GM23338 (cell line): ENCODE data around the gene FNDC11. TPM values are rescaled to one million over a fixed set of nuclear protein-coding genes. Genes with fewer than 3 reads are reported as not detected.

ENCODE experiments used
- ATAC-seq: fragments of 200-7000 bp; cut with Tn5 transposase; 3 replicates; pipeline ENCODE4 v1.9.1; 2020
- DNase-seq: peaks from one replicate; pipeline ENCODE4 v3.0.0-alpha.2; 2015; ENCODE audit warnings: low spot score
- H2AFZ ChIP-seq: fragments of 200-600 bp; sonication (generic); 2 replicates; pipeline ENCODE4 v1.8.0; 2016; ENCODE audit warnings: antibody characterized with exemption, mild to moderate bottlenecking, moderate library complexity
- H3F3A ChIP-seq: fragments of 200-600 bp; sonication (generic); replicated peaks from 2 replicates; pipeline ENCODE4 v1.8.0; 2017; ENCODE audit warnings: antibody characterized with exemption, mixed run types, low read depth
- H3K27ac ChIP-seq: fragments of 200-600 bp; sonication (generic); 2 replicates; pipeline ENCODE4 v1.6.1; 2016; ENCODE audit warnings: low read depth
- H3K27me3 ChIP-seq: fragments of 200-600 bp; sonication (generic); 2 replicates; pipeline ENCODE4 v1.8.0; 2016; ENCODE audit warnings: mild to moderate bottlenecking, mixed run types, moderate library complexity; ENCODE audit not compliant: insufficient read depth
- H3K36me3 ChIP-seq: fragments of 200-600 bp; sonication (generic); 2 replicates; pipeline ENCODE4 v1.8.0; 2016; ENCODE audit warnings: mild to moderate bottlenecking; ENCODE audit not compliant: insufficient read depth
- H3K4me1 ChIP-seq: fragments of 200-600 bp; sonication (generic); 2 replicates; pipeline ENCODE4 v1.8.0; 2016; ENCODE audit warnings: mild to moderate bottlenecking, moderate library complexity; ENCODE audit not compliant: insufficient read depth
- H3K4me2 ChIP-seq: fragments of 200-600 bp; sonication (generic); 2 replicates; pipeline ENCODE4 v1.7.1; 2017; ENCODE audit warnings: mixed run types
- H3K4me3 ChIP-seq: fragments of 200-600 bp; sonication (generic); 2 replicates; pipeline ENCODE4 v1.6.1; 2016; ENCODE audit warnings: mixed run types
- H3K79me2 ChIP-seq: fragments of 200-600 bp; sonication (generic); replicated peaks from 2 replicates; pipeline ENCODE4 v1.8.0; 2017; ENCODE audit warnings: mild to moderate bottlenecking; ENCODE audit not compliant: insufficient read depth
- H3K9me2 ChIP-seq: fragments of 200-600 bp; sonication (generic); 2 replicates; pipeline ENCODE4 v1.8.0; 2017; ENCODE audit not compliant: insufficient read depth
- H4K20me1 ChIP-seq: fragments of 200-600 bp; sonication (generic); replicated peaks from 2 replicates; pipeline ENCODE4 v1.8.0; 2017; ENCODE audit warnings: mild to moderate bottlenecking; ENCODE audit not compliant: insufficient read depth
- H3K27ac Mint-ChIP-seq: 2 replicates; pipeline ENCODE4 v1.8.0; 2020; ENCODE audit warnings: inconsistent platforms, mild to moderate bottlenecking, moderate library complexity, mixed read lengths
- H3K27me3 Mint-ChIP-seq: 3 replicates; pipeline ENCODE4 v1.8.0; 2022; ENCODE audit warnings: low read depth, mild to moderate bottlenecking, moderate library complexity, mixed read lengths, inconsistent platforms; ENCODE audit not compliant: insufficient read depth, poor library complexity
- H3K36me3 Mint-ChIP-seq: 3 replicates; pipeline ENCODE4 v1.8.0; 2021; ENCODE audit warnings: low read depth, mild to moderate bottlenecking, inconsistent platforms, moderate library complexity, mixed read lengths
- H3K4me1 Mint-ChIP-seq: 3 replicates; pipeline ENCODE4 v1.8.0; 2020; ENCODE audit warnings: mild to moderate bottlenecking, inconsistent platforms, mixed read lengths
- H3K4me3 Mint-ChIP-seq: 3 replicates; pipeline ENCODE4 v1.8.0; 2021; ENCODE audit warnings: moderate library complexity, mild to moderate bottlenecking, inconsistent platforms, mixed read lengths
- H3K9me3 Mint-ChIP-seq: 3 replicates; pipeline ENCODE4 v1.8.0; 2020; ENCODE audit warnings: moderate library complexity, mild to moderate bottlenecking, inconsistent platforms, mixed read lengths
- CREB1 ChIP-seq: fragments of 250-450 bp; sonication (Bioruptor Pico); IDR thresholded peaks from 2 replicates; pipeline ENCODE4 v1.5.0; 2020; ENCODE audit warnings: low read depth, mild to moderate bottlenecking, moderate library complexity
- CTCF ChIP-seq, 2 experiments: fragments of 200-600 bp in 1 of 2; sonication (generic) in 1 of 2; conservative IDR thresholded peaks; 2 replicates each; pipeline versions ENCODE4 v1.5.1 to v1.6.1; 2016 to 2017; ENCODE audit warnings: antibody characterized with exemption in 2 of 2, low read depth in 2 of 2, mild to moderate bottlenecking in 2 of 2, moderate library complexity in 1 of 2
- ETS1 ChIP-seq: IDR thresholded peaks from 2 replicates; pipeline ENCODE4 v1.6.1; 2016; ENCODE audit warnings: antibody characterized with exemption
- EZH2 ChIP-seq: fragments of 200-600 bp; sonication (generic); IDR thresholded peaks from one replicate; pipeline ENCODE4 v1.8.0; 2017; ENCODE audit warnings: antibody characterized with exemption, mild to moderate bottlenecking, low read depth; ENCODE audit not compliant: unreplicated experiment
- EZH2phosphoT487 ChIP-seq: fragments of 200-600 bp; sonication (generic); IDR thresholded peaks from one replicate; pipeline ENCODE4 v1.8.1; 2018; ENCODE audit warnings: antibody characterized with exemption; ENCODE audit not compliant: unreplicated experiment
- JUNB ChIP-seq: IDR thresholded peaks from one replicate; pipeline ENCODE4 v1.6.1; 2016; ENCODE audit warnings: antibody characterized with exemption; ENCODE audit not compliant: unreplicated experiment
- NANOG ChIP-seq: IDR thresholded peaks from 2 replicates; pipeline ENCODE4 v1.6.1; 2016; ENCODE audit warnings: antibody characterized with exemption, borderline replicate concordance
- POLR2AphosphoS5 ChIP-seq: IDR thresholded peaks from 2 replicates; pipeline ENCODE4 v1.6.1; 2016; ENCODE audit warnings: antibody characterized with exemption, low read depth
- STAT1 ChIP-seq: IDR thresholded peaks from one replicate; pipeline ENCODE4 v1.6.1; 2016; ENCODE audit warnings: antibody characterized with exemption; ENCODE audit not compliant: unreplicated experiment
- ZNF114 ChIP-seq: fragments of 250-450 bp; sonication (Bioruptor Pico); IDR thresholded peaks from 2 replicates; pipeline ENCODE4 v1.5.0; 2020; ENCODE audit warnings: mild to moderate bottlenecking, moderate library complexity
- ZNF331 ChIP-seq: fragments of 250-450 bp; sonication (Bioruptor Pico); IDR thresholded peaks from 2 replicates; pipeline ENCODE4 v1.5.0; 2020; ENCODE audit warnings: low read depth, mild to moderate bottlenecking, moderate library complexity
- ZNF462 ChIP-seq: fragments of 250-450 bp; sonication (Bioruptor Pico); IDR thresholded peaks from 2 replicates; pipeline ENCODE4 v1.5.0; 2020; ENCODE audit warnings: mild to moderate bottlenecking, moderate library complexity
- polyA plus RNA-seq: library from polyadenylated mRNA; unstranded; fragments of >200 nt; fragmentation: Nextera tagmentation; extraction: Ambion mirVana; gene quantifications from 2 replicates; pipeline ENCODE4 v1.2.1, GENCODE V29; 2016
- total RNA-seq: library from RNA; depleted of rRNA; stranded (reverse); fragments of >200 nt; shearing (Covaris generic); gene quantifications from 2 replicates; pipeline ENCODE4 v1.2.3, GENCODE V29; 2014

Gene FNDC11
- total and polyA plus RNA-seq, 2 experiments from 2014 or later: 3.4 to 5.3 TPM

- H3K36me3 ChIP-seq: no peaks in the 10 kb centered on the region
These were observed 28.0 kb upstream of the FNDC11 start for GRCh38 chr20:63525971-63526370.

GRCh38 chr20:63527184-63527583 lies 26.8 kb upstream of the FNDC11 start:
- H3K4me3 Mint-ChIP-seq: no peak overlapping the region
- ATAC-seq: no peak

More at GRCh38 chr20:63525971-63526370, 28.0 kb upstream of the FNDC11 start:
- no peak overlapping the region for H3K27ac ChIP-seq
- DNase-seq: no peak
- no peak overlapping the region for H2AFZ ChIP-seq
- H3K4me3 ChIP-seq: no peak overlapping the region
- no peak overlapping the region for H3K27ac Mint-ChIP-seq
- no peak for ATAC-seq
- H3K4me1 ChIP-seq: 0 out of 2 replicates have a peak, but pooled peaks cover 4% of the 10 kb centered on the region
- H4K20me1 ChIP-seq: peaks cover 2% of the 10 kb centered on the region; the same call in 1 of the 2 replicates
- peaks cover 38% of the 10 kb centered on the region for H3K36me3 Mint-ChIP-seq
- H3K79me2 ChIP-seq: peaks cover 4% of the 10 kb centered on the region; the same call in 1 of the 2 replicates
- H3K9me3 Mint-ChIP-seq: peaks cover 25% of the 10 kb centered on the region
- no peaks in the 10 kb centered on the region for H3K4me1 Mint-ChIP-seq
- no peaks in the 10 kb centered on the region for H3K27me3 ChIP-seq
- H3K4me2 ChIP-seq: no peak overlapping the region
- no peak overlapping the region for H3K4me3 Mint-ChIP-seq
- H3F3A ChIP-seq: 0 out of 2 replicates have a peak, but pooled peaks cover 9% of the 10 kb centered on the region
- peaks cover 20% of the 10 kb centered on the region for H3K27me3 Mint-ChIP-seq
- no peaks in the 10 kb centered on the region for H3K9me2 ChIP-seq
- TF ChIP-seq ETS1 (no peak), CTCF (conservative IDR thresholded peaks at IDR 0.05; ENCODE audit: low read depth in 2 of 2) (no peak), CREB1 (CRISPR knock-in tag) (no peak), STAT1 (no peak), ZNF331 (CRISPR knock-in tag) (no peak), NANOG (no peak), EZH2phosphoT487 (no peak), JUNB (no peak)

More at GRCh38 chr20:63527184-63527583, 26.8 kb upstream of the FNDC11 start:
- no peak for DNase-seq
- H3K79me2 ChIP-seq: no peaks in the 10 kb centered on the region
- H3K4me1 ChIP-seq: 0 out of 2 replicates have a peak, but pooled peaks cover under 1% of the 10 kb centered on the region
- TF ChIP-seq EZH2 (no peak), POLR2AphosphoS5 (no peak), ZNF462 (CRISPR knock-in tag) (no peak), NANOG (no peak), ZNF114 (CRISPR knock-in tag) (no peak)
- no peak overlapping the region for H3K4me3 ChIP-seq
- Mint-ChIP-seq H3K36me3 (peaks cover 30% of the 10 kb centered on the region), H3K4me1 (no peaks in the 10 kb centered on the region), H3K27me3 (peaks cover 18% of the 10 kb centered on the region), H3K27ac (no peak overlapping the region), H3K9me3 (peaks cover 25% of the 10 kb centered on the region)
- H3F3A ChIP-seq: peaks cover 14% of the 10 kb centered on the region; the same call in 1 of the 2 replicates
- H2AFZ ChIP-seq: no peak overlapping the region
- no peak overlapping the region for H3K27ac ChIP-seq
- H3K4me2 ChIP-seq: no peak overlapping the region
- peaks cover 2% of the 10 kb centered on the region; the same call in 1 of the 2 replicates for H4K20me1 ChIP-seq
- H3K36me3 ChIP-seq: no peaks in the 10 kb centered on the region
- no peaks in the 10 kb centered on the region for H3K9me2 ChIP-seq
- H3K27me3 ChIP-seq: no peaks in the 10 kb centered on the region
